Measurements from ENCODE around the gene TSPAN7.

GRCh38 chrX:38538134-38538533 lies 23.2 kb upstream of the TSPAN7 start:
- TF ChIP-seq, protein P1, sequence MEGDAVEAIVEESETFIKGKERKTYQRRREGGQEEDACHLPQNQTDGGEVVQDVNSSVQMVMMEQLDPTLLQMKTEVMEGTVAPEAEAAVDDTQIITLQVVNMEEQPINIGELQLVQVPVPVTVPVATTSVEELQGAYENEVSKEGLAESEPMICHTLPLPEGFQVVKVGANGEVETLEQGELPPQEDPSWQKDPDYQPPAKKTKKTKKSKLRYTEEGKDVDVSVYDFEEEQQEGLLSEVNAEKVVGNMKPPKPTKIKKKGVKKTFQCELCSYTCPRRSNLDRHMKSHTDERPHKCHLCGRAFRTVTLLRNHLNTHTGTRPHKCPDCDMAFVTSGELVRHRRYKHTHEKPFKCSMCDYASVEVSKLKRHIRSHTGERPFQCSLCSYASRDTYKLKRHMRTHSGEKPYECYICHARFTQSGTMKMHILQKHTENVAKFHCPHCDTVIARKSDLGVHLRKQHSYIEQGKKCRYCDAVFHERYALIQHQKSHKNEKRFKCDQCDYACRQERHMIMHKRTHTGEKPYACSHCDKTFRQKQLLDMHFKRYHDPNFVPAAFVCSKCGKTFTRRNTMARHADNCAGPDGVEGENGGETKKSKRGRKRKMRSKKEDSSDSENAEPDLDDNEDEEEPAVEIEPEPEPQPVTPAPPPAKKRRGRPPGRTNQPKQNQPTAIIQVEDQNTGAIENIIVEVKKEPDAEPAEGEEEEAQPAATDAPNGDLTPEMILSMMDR (IDR thresholded peaks at IDR 0.05): no peak
- TF ChIP-seq EZH2 (IDR thresholded peaks at IDR 0.05; ENCODE audit: borderline replicate concordance, insufficient read depth, low read depth, low read length, poor library complexity, severe bottlenecking): no peak

Data from B cell (primary cell).